Tibial nerve (tissue), 3 donors: ENCODE data around the gene KAZN.

Source experiments
- POLR2A ChIP-seq, 2 donors: fragments of 450-650 bp; IDR thresholded peaks; one replicate each; pipeline ENCODE4 v1.6.1; 2017; ENCODE audit warnings: antibody characterized with exemption in 2 of 2, mild to moderate bottlenecking in 2 of 2, moderate library complexity in 2 of 2
- TF ChIP-seq, protein P1 (sequence below), 5 experiments: fragments of 200-600 bp in 3 of 5; fragments of 450-650 bp in 2 of 5; sonication (generic) in 3 of 5; IDR thresholded peaks; one replicate each; pipeline ENCODE4 v1.5.1; 2016 to 2019; ENCODE audit warnings: antibody characterized with exemption in 5 of 5, mild to moderate bottlenecking in 3 of 5, moderate library complexity in 2 of 5

DNA sequence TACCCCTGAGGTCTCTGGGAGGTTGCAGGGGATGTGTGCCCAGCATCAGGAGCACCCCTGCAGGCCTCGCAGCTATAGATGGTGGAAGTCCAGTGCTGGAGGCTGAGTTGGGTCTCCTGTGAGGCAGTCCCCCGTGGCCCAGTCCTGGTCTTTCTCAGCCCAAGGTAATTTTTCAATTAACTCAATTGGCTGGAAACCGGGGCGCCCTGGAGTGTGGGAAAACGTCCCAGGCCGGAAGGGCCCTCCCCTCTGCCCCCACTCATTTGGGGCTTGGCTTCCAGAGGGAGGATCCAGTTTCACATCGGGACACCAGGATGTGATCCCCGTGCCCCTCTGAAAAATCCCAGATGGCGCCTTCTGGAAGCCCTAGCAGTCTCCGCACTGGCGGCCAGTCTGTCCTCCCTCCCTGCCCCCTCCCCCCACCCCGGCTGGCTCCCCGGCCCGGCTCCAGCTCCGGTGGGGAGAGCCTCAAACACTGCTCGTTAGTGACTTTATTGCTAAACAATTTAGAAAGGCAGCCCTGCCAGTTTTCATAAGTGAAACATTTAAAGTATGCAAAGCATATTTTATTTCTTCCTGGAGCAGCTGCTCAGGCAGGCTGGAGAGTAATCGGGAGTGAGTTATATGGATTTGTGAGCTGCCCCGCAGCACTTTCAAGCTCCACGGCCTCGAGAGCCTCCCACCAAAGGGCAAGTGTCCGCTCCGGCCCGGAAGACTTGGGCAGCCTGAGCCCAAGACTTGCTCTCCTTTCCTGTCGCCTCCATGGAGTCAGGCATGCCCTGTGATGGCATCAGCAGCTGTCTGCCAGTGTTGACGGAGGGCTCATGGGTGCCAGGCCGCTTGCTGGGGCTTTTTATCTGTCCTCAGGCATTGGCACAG, 346.9 kb downstream of the KAZN start:
- TF ChIP-seq, protein P1, sequence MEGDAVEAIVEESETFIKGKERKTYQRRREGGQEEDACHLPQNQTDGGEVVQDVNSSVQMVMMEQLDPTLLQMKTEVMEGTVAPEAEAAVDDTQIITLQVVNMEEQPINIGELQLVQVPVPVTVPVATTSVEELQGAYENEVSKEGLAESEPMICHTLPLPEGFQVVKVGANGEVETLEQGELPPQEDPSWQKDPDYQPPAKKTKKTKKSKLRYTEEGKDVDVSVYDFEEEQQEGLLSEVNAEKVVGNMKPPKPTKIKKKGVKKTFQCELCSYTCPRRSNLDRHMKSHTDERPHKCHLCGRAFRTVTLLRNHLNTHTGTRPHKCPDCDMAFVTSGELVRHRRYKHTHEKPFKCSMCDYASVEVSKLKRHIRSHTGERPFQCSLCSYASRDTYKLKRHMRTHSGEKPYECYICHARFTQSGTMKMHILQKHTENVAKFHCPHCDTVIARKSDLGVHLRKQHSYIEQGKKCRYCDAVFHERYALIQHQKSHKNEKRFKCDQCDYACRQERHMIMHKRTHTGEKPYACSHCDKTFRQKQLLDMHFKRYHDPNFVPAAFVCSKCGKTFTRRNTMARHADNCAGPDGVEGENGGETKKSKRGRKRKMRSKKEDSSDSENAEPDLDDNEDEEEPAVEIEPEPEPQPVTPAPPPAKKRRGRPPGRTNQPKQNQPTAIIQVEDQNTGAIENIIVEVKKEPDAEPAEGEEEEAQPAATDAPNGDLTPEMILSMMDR (IDR thresholded peaks at IDR 0.05) = no peak
- no peak for TF ChIP-seq POLR2A (IDR thresholded peaks at IDR 0.05)
